ENCODE results near the gene TMEM170A.

- TF ChIP-seq CTCF (IDR thresholded peaks at IDR 0.05), result no peak
- peak; percentile 76 for TF ChIP-seq POLR2A (IDR thresholded peaks at IDR 0.05)
- no peak for TF ChIP-seq EP300 (IDR thresholded peaks at IDR 0.05)
Observed at GRCh38 chr16:75432828-75433731, 31.4 kb downstream of the TMEM170A start, which contains the start of gene CFDP1.

Data from ovary (tissue), 3 donors.